A673 (cell line): Measurements from ENCODE around the gene KIF11. TPM values are rescaled to one million over a fixed set of nuclear protein-coding genes. Genes with fewer than 3 reads are reported as not detected.

Experiments
- BruUV-seq: library from RNA; stranded (reverse); fragments of 400-500 nt; replicated peaks from 2 replicates; lab custom pipeline; 2021; lab: Mats Ljungman, UMichigan
- CTCF ChIA-PET: fragments of 300-600 bp; sonication (Branson Sonifier 250); formaldehyde crosslinking; loops from one replicate; lab custom pipeline; 2022; ENCODE audit warnings: antibody characterized with exemption; lab: Charles Lee
- POLR2A ChIA-PET: fragments of 300-600 bp; sonication (Branson Sonifier 250); formaldehyde crosslinking; loops from one replicate; lab custom pipeline; 2022; ENCODE audit warnings: antibody characterized with exemption; ENCODE audit not compliant: low non-redundant PET; lab: Charles Lee
- DNase-seq: peaks from one replicate; pipeline ENCODE4 v3.0.0-alpha.2; 2015; ENCODE audit warnings: low spot score
- H3K27ac ChIP-seq: fragments of 200-600 bp; sonication (generic); 2 replicates; pipeline ENCODE4 v1.5.1; 2016; ENCODE audit warnings: mixed run types, low read depth, mild to moderate bottlenecking, mixed read lengths, antibody characterized with exemption, low read length; ENCODE audit not compliant: poor library complexity, severe bottlenecking
- H3K27me3 ChIP-seq: fragments of 200-600 bp; sonication (generic); replicated peaks from 2 replicates; pipeline ENCODE4 v1.6.1; 2017; ENCODE audit warnings: mixed run types, low read depth, mild to moderate bottlenecking, mixed read lengths, antibody characterized with exemption, low read length; ENCODE audit not compliant: insufficient read depth, poor library complexity
- H3K36me3 ChIP-seq: fragments of 200-600 bp; sonication (generic); 2 replicates; pipeline ENCODE4 v1.6.1; 2016; ENCODE audit warnings: mixed run types, mild to moderate bottlenecking, mixed read lengths, antibody characterized with exemption, low read length; ENCODE audit not compliant: insufficient read depth, poor library complexity, severe bottlenecking
- H3K4me1 ChIP-seq: fragments of 200-600 bp; sonication (generic); 2 replicates; pipeline ENCODE4 v1.6.1; 2017; ENCODE audit warnings: mixed run types, mild to moderate bottlenecking, mixed read lengths, antibody characterized with exemption, low read length; ENCODE audit not compliant: insufficient read depth, poor library complexity, severe bottlenecking
- H3K4me3 ChIP-seq: fragments of 200-600 bp; sonication (generic); 2 replicates; pipeline ENCODE4 v1.5.1; 2016; ENCODE audit warnings: low read depth, mixed run types, mild to moderate bottlenecking, mixed read lengths, low read length; ENCODE audit not compliant: poor library complexity, severe bottlenecking
- H3K9me3 ChIP-seq: fragments of 200-600 bp; sonication (generic); 2 replicates; pipeline ENCODE4 v1.6.1; 2016; ENCODE audit warnings: mixed run types, low read depth, mild to moderate bottlenecking, mixed read lengths, antibody characterized with exemption, low read length; ENCODE audit not compliant: poor library complexity, severe bottlenecking
- EZH2 ChIP-seq: fragments of 200-600 bp; sonication (generic); IDR thresholded peaks from 2 replicates; pipeline ENCODE4 v1.6.1; 2017; ENCODE audit warnings: borderline replicate concordance, low read depth, mild to moderate bottlenecking, mixed read lengths, antibody characterized with exemption, low read length; ENCODE audit not compliant: poor library complexity, severe bottlenecking
- intact Hi-C: fragments of 100-400 bp; cut with micrococcal nuclease; formaldehyde crosslinking; loops from one replicate; pipeline ENCODE4 v1.10.0; 2022; ENCODE audit not compliant: unreplicated experiment
- total RNA-seq: library from RNA; stranded (reverse); gene quantifications from 2 replicates; pipeline ENCODE4 v1.2.3, GENCODE V29; 2021
- TF ChIP-seq, protein P1 (sequence below): fragments of 300-800, 200-600 bp; sonication (generic); conservative IDR thresholded peaks from 2 replicates; pipeline ENCODE4 v1.5.1; 2017; ENCODE audit warnings: low read depth, mild to moderate bottlenecking, antibody characterized with exemption, low read length, moderate library complexity, mixed read lengths

Gene KIF11
- total RNA-seq, 1 experiment from 2014 or later = 92.0 TPM

DNA sequence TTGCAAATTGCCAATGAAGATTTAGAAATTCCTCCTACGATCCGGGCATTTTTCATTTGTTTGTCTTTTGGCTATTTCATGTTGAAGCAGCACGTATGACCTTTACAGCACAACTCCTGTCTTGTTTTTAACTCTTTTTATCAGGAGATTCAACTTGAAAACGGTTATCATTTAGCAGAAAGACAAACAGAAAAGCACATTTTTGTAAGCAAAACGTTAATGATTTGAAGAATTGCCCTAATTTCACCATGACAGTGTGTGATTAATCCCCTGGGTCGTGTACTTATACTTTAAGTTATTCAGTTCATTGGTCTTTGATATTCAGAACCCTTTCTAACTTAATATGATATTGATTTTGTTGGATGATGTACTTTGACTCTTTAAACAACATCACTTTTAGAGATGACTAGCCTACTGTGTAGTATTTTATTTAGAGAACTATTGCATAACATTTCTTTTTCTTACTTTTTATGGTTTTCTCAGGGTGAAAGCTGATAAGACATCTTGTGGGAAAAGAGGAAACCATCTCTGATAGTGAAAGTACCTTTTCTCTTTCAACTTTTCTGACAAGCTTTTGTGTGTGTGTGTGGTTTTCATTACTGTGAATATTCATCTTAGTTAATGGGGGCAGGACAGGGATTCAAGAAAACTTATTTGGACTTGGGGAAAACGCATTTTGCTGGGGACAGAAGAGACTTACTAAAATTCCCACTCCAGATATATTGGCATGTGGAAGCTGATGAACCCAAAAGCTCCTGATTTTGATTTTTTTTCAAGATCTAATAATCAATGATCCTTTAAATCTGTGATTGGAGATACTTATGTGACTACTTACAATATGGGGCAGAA, 105.0 kb downstream of the KIF11 start:
- CTCF ChIA-PET = no interaction called here
- no peak for DNase-seq
- Histone ChIP-seq H3K4me3 (no peak overlapping the region), H3K36me3 (peaks cover 4% of the 10 kb centered on the region), H3K9me3 (no peaks in the 10 kb centered on the region), H3K27ac (no peak overlapping the region), H3K4me1 (peaks cover 6% of the 10 kb centered on the region), H3K27me3 (no peaks in the 10 kb centered on the region)
- intact Hi-C loops = loop anchor here (5.0 kb wide), 1 partner anchor 124 kb away; no protein-coding TSS in a partner anchor
- POLR2A ChIA-PET = no interaction called here
- no TSS peak for BruUV-seq
- TF ChIP-seq, protein P1, sequence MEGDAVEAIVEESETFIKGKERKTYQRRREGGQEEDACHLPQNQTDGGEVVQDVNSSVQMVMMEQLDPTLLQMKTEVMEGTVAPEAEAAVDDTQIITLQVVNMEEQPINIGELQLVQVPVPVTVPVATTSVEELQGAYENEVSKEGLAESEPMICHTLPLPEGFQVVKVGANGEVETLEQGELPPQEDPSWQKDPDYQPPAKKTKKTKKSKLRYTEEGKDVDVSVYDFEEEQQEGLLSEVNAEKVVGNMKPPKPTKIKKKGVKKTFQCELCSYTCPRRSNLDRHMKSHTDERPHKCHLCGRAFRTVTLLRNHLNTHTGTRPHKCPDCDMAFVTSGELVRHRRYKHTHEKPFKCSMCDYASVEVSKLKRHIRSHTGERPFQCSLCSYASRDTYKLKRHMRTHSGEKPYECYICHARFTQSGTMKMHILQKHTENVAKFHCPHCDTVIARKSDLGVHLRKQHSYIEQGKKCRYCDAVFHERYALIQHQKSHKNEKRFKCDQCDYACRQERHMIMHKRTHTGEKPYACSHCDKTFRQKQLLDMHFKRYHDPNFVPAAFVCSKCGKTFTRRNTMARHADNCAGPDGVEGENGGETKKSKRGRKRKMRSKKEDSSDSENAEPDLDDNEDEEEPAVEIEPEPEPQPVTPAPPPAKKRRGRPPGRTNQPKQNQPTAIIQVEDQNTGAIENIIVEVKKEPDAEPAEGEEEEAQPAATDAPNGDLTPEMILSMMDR = no peak
- no peak for TF ChIP-seq EZH2

DNA sequence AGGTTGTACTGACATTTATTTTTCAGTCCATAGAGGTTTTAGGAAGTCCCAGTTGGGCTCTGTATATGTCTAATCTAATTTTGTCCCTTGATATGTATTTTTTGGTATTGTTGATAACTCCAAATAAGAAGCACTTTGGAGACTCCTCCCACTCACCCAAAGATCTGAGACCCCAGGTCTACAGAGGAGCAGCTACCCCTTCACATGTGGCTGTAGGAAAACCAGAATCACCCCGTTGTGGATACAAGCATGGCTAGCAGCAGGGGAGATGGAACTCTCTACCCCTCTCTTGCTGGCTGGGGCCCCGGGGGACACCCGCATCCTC, 106.2 kb downstream of the KIF11 start:
- no peak for DNase-seq
- Histone ChIP-seq H3K27ac (peak overlapping the region; percentile 75), H3K4me1 (peaks cover 6% of the 10 kb centered on the region), H3K9me3 (no peaks in the 10 kb centered on the region), H3K27me3 (no peaks in the 10 kb centered on the region), H3K36me3 (peaks cover 4% of the 10 kb centered on the region), H3K4me3 (peak overlapping the region; percentile 51)
- CTCF ChIA-PET = no interaction called here
- POLR2A ChIA-PET = no interaction called here
- no peak for TF ChIP-seq EZH2
- TF ChIP-seq, protein P1 = no peak
- intact Hi-C loops = loop anchor here (5.0 kb wide), 1 partner anchor 123 kb away; no protein-coding TSS in a partner anchor
- BruUV-seq = TSS peak; percentile 97

- H3K27ac ChIP-seq = peak overlapping the region; percentile 75
- peaks cover 4% of the 10 kb centered on the region for H3K36me3 ChIP-seq
- no peaks in the 10 kb centered on the region for H3K9me3 ChIP-seq
- intact Hi-C loops = loop anchor here (5.0 kb wide), 1 partner anchor 123 kb away; no protein-coding TSS in a partner anchor
- H3K27me3 ChIP-seq = no peaks in the 10 kb centered on the region
- peak; percentile 94 for DNase-seq
- H3K4me3 ChIP-seq = peak overlapping the region; percentile 51
- CTCF ChIA-PET = no interaction called here
- peaks cover 6% of the 10 kb centered on the region for H3K4me1 ChIP-seq
- POLR2A ChIA-PET = interaction anchor here (0.6 kb wide), 1 partner anchor 102 kb away, joined by 3 read pairs; no protein-coding TSS in a partner anchor
- no peak for TF ChIP-seq EZH2
- TF ChIP-seq, protein P1 = no peak
- TSS peak; percentile 74 for BruUV-seq
Measured at GRCh38 chr10:92699518-92700381, 106.8 kb downstream of the KIF11 start.
